Raji (cell line): ENCODE data around the gene TMED7.

Experiments
- POLR2A ChIP-seq: IDR thresholded peaks from 2 replicates; pipeline ENCODE4 v1.6.1; 2011; ENCODE audit warnings: low read depth, low read length, control low read depth; ENCODE audit not compliant: insufficient read depth

Gene TMED7

DNA sequence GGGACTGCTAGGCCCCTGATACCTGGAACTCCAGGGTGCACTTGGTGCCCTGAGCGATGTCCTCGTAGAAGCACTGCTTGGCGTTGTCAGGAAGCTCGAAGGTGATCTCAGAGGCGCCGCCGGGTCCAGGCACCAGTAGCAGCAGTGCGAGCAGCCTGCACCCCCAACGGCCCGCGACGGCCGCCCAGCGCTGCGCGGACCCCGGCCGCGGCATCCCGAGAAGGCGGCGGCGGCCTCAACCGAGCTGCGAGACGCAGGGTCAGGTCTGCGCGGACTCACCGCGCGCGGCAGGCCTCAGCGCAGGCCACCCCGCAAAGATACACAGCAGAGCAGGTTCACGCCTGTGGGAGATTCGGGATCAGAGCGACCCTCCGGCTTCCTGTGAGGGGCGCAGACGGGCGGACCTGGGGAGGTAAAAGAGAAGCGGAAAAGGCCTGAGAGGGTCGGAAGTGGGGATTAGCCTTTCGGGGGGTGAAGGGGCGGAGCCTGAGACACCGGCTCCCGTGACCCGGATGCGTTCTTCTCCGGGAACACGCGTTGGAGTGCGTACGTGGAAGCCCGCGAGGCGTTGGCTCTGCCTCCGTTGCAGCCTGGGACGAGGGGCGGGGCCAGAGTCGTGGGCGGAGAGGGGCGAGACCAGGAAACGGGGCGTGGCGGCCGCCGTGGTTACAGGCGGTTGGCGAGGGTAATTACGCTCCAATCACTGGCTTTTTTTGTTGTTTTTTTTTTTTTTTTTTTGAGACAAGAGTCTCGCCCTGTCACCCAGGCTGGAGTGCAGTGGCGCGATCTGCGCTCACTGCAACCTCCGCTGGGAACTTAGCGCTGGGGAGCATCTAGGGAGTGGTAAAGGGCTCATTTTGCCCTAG, at the start of gene TMED7:
Gene TMED7 (minus strand): TSS at position 458 of the 866 bp plus-strand sequence. CDS start 244 bp downstream, at position 214.
- TF ChIP-seq POLR2A, result peak; percentile 89

DNA sequence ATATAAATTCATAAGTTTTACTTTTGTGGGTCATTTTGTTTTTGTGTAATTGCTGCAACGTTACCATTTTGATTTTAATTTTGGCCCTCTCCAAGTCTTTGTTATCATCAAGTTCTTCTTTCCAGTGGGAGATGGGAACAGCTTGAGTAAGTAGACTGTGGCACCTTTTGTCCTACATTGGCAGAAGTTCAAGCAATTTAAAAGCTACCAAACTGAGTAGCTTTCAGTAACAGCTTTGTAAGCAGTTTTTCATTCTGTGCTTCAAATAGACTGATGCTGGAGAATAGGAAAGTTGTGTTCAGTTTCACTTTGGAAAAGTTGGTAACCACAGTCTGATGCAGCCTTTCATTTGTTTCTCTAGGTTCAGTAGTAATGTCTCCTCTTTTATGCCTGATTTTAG, 47.8 kb upstream of the TMED7 start:
- no peak for TF ChIP-seq POLR2A

DNA sequence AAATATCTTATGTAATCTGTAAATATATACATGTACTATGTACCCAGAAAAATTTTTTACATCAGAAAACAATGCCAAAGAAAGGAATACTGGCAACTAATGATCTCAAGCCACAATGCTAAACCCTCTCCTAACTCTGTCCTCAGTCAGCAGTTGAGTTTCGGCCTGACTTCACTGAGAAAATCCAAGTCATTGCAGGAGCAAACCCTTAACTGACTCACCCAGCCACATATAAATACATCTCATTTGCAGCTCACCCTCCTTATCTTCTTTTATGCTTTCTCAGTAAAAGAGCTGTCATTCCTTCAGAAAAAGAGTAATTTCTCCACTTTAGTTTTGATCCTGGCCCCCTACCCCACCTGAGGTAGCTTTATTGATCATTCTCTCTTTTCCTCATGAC, 46.1 kb upstream of the TMED7 start:
- no peak for TF ChIP-seq POLR2A

DNA sequence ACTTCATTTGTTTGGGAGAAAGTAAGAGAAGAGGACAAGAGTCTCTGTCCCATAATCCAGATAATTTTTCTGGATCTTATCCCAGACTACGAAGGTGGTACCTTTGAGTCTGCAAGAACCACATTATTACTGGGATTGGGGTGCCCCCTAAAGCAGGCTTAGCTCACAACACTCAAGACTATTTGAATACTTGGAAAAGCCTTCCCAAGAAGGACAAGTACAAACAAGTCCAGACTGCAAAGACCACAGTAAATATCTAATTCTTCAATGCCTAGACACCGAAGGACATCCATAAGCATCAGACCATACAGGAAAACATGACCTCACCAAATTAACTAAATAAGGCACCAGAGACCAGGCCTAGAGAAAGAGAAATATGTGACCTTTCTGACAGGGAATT, 40.2 kb upstream of the TMED7 start:
- no peak for TF ChIP-seq POLR2A

DNA sequence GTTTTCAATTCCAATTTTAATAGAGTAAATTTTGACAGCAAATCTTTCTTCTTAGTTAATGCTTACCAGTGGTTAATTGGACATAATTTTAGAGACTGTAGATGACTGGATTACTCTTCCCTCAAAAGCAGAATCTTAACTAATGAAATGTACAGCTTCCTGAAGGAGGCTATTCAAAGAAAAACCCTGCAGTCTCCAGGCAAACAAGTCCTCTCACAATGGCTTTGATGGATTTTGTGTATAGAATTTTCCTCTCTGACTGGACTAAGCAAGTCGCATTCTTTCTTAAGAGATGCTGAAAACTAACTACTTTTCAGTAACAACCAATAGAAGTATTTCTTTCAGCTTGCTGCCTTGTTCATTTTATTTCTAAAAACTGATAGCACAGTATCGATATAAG, 35.7 kb upstream of the TMED7 start:
- TF ChIP-seq POLR2A, result no peak

DNA sequence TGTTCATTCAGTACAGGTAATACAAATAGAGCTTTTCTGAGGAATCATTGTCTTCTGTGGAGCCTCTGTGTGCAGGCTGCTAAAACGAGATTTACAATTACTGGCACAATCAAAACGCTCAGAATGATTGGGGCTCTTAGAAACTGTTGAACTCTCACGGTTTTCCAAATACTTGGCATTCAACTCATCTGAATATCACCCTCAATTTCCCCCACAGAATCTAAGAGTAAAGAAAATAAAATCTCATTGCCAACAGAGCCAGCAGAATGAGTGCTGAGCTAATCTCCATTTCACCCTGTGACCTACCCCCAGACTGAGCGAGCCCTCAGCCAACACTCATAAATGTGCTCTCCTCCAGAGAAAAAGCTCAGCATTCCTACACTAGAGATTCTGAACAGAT, 35.3 kb upstream of the TMED7 start:
- no peak for TF ChIP-seq POLR2A

DNA sequence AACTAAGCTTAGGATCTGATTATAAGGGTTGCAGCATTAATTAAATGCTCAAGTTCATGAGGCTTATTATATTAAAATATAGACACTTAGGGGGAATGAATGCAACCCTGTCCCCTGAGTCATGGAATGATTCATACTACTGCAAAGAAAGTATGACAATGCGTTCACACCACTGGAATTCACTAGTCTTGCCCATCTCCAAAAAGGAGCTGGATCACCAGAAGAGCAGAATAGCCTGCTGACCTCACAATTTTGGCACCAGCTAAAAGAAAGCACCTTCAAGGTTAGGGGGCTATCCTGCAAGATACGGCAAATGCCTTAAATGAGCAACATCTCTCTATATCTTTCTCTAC, 32.0 kb upstream of the TMED7 start:
- no peak for TF ChIP-seq POLR2A

DNA sequence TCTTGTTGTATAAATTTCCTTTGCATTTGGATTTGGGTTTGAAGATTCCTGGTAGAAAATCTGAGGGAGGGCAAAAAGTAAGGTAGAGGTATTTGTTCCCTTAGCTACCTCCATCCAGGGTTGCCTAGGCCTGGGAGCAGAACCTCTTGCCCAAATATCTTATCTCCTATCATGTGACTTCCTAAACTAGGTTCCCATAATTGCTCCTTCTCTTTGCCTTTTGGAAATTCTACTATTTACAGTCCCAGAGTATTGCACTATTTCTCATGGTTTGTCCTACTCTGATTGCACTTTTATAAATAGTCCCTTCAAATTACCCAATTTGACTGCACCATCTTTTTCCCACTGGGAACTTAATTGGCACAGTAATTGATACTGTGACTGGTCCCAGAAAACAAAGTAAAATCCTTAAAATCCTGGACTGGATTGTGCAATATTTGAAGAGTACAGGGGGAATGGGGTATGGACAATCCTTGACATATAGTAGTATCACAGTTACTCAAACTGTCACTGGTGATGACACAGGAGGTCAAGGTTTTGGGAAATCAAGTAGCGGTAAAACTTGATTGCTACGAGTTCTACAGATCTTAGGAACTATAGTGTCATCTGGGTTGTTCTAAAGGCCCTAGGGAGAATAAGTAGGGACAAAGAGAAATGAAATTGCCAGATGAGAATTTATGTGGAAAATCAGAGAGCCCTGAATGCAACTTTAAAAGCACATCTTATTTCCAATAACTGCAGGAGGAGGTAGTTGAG, 31.5 kb upstream of the TMED7 start:
- no peak for TF ChIP-seq POLR2A

DNA sequence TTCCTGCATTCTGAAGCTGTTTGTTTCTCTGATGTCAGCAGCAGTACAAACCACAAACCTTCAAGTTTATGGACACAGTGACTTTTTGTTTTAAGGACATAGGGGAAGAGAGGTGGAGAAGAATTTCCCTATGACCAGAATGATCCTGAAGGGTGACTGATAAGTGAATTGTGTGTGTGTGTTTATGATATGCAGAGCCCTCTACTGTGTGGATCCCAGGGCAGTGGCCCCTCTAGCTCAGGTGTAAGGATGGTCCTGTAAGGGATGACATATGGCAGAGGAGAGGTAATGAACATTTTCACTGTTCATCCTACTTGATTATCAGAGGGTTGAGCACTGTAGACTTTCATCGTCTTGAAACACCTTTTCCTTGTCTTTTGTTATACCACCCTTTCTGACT, 30.6 kb upstream of the TMED7 start:
- TF ChIP-seq POLR2A, result no peak

DNA sequence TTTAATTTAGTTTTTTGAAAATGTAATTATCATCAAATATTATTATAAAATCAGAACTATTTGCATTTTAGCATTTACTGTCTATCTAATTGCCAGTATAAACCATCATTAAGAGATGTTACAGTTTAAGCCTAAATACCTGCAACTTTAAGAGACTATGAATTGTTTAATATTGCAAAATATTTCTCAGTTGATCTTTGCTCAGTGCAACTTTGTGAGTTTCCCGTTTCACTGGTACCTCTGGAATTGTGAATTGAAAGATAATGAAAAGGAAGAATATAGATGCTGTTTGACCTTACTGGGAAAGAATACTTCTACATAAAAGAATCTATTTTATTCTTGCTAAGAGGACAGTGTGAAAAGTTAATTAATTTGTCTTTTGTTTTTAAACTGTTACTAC, 30.2 kb upstream of the TMED7 start:
- TF ChIP-seq POLR2A, result no peak

DNA sequence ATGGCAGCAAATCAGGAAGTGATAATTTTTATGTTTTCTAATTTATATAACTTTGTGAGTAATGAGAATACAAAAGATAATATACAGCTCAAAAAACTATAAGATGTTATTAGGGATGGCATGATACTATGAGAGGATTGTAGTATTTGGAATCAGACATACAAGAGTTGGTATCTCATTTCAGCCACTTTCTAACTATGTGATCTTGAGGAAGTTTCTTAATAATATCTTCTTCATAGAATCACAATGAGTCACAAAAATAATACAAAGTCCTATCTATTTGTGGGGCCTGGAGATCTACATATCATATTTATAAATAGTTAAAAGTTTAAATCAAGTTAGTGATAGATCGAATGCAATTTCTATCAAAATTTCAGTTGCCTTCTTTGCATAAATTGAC, 23.7 kb upstream of the TMED7 start:
- TF ChIP-seq POLR2A, result no peak

DNA sequence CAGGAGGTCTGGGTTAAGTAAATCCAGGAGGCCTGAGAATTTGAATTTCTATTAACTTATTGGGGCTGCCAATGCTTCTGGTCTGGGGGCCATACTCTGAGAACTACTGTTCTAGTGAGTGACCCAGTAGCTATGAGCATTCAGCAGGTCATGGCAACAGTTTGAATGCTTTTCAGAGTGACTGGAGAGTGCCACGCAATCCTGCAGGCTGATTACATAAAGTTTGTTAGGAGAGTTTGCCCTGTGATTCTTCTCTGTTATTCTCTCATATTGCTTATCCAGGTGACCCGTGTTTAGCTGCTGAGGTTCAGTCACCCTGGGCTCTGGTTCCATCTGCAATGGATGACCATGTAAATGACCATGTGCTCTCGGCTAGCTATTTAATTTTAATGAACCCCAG, 22.2 kb upstream of the TMED7 start:
- TF ChIP-seq POLR2A, result no peak

DNA sequence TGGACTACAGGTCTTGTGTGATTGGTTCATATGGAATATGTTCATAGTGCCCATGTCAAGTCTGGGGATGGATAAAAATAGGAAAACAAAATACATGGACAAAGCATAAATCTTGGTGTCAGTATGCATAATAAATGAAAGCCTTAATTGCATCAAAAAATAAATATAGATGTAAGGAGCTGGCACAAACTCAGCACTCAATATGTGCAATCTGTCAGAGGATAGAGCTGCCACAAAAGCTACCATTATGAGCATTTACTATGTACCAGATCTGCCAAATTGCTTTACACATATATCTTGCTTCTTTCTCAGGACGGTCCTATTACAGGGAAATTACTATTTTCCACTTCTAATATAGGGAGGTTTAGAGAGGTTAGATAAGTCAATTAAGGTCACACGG, 18.2 kb upstream of the TMED7 start:
- no peak for TF ChIP-seq POLR2A

DNA sequence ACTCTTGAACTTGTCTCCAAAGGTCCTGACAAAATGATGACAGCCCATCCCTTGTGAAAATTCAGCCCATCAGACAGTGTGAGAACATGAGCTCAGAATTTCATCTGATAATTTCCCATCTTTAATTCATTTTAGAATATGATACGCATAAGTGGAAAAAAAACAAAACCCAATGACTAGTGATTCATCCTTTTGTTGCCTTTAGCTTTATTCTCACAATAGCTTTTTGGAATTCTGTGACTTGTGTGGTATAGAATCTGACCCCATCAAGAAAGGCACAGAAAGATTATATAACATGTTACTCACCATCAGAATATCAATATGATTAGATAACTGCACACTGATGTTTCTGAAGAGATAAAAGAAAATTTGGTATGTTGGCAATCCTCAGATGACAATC, 16.1 kb upstream of the TMED7 start:
- no peak for TF ChIP-seq POLR2A

DNA sequence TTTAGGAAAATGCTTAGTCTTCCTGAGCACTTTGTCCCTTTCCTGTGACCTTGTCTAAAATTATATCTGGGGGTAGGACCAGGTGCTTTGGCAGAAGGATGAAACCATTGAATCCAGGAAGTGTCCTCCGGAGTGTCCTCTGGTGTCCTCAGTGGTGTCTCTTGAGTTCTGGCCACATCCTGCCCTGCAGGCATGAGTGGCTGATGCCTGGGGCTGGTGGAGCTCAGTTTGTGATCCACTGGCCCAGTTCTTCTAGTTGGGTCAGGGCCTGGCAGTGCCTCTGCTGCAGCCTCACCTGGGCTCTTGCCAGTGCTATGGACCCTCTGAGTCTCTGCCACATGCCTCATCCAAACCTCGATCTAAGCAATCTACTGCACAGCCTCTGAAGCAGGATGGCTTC, 14.4 kb upstream of the TMED7 start:
- TF ChIP-seq POLR2A, result no peak

DNA sequence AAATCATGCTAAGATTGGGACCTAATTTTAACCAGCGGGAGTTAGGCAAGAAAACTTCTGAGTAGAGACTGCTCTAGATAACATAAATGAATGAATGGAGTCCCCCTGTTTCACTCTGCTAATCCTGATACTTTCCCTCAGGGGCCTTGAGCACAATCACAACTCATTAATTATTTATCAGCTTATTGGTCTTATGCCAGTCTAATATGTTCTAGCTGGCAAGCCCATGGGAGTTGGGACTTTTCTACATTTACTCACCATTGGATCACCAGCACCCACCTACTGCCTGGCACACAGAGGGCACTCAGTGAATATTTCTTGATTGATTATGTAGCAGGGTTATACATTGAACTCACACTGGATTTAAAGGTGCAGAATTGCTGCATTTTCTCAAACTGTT, 13.5 kb upstream of the TMED7 start:
- no peak for TF ChIP-seq POLR2A

DNA sequence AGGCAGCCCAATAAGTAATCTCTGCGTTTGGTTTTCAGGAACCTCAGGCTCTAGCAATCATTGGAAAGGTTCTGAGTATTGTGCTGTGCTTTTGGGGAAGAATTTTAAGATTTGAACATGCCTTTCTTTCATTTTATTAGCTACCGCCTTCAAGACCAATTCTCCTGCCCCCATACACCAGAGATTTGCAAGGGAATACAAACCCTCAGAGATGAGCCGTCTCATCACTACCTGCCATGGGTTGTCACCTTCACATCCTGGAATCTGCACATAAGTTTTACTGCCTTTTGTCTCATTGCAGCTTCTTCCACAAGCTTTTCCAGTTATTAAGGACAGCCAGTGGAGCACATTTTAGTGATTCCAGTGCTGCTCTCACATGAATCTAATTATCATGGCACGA, 11.7 kb upstream of the TMED7 start:
- no peak for TF ChIP-seq POLR2A

DNA sequence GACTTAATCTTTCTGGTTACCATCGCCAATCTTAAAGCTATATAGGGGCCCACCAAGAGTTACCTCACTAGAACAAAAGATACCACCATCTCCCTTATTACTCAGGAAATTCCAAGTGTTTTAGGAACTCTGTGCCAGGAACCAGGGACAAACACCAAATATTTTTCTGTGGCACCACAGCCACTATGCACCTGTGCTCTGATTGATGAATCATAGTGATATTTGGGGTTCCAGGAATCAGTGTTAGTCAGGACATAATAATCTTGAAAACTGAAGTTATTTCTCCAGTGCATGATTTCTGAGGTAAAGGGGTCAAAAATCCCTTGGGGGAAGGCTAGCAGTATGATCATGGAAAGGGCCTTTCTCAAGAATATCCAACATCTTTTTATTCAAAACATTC, 10.2 kb upstream of the TMED7 start:
- no peak for TF ChIP-seq POLR2A
